CD4-positive, alpha-beta T cell treated with Interferon gamma for 1 hour (primary cell): ENCODE results near the gene HDLBP.

Experiments
- DNase-seq: peaks from one replicate; pipeline ENCODE4 v3.0.0-alpha.2; 2020

The HDLBP gene

GRCh38 chr2:241248897-241249296, 66.6 kb downstream of the HDLBP start:
- DNase-seq = no peak

- no peak for DNase-seq
These were observed 67.2 kb downstream of the HDLBP start for GRCh38 chr2:241248289-241248688.

GRCh38 chr2:241244368-241244767, 71.1 kb downstream of the HDLBP start:
- no peak for DNase-seq

- DNase-seq = no peak
These were observed 73.2 kb downstream of the HDLBP start for GRCh38 chr2:241242306-241242705.

GRCh38 chr2:241241669-241242068, 73.8 kb downstream of the HDLBP start:
- no peak for DNase-seq

GRCh38 chr2:241240320-241241004, 75.0 kb downstream of the HDLBP start:
- no peak for DNase-seq

GRCh38 chr2:241239552-241240202, 75.8 kb downstream of the HDLBP start:
- no peak for DNase-seq

- no peak for DNase-seq
These were observed 76.7 kb downstream of the HDLBP start for GRCh38 chr2:241238693-241239198.

GRCh38 chr2:241237949-241238371, 77.5 kb downstream of the HDLBP start:
- no peak for DNase-seq

GRCh38 chr2:241237047-241237446, 78.4 kb downstream of the HDLBP start:
- no peak for DNase-seq

- DNase-seq = no peak
These were observed 79.4 kb downstream of the HDLBP start for GRCh38 chr2:241235859-241236593.

- DNase-seq = no peak
These were observed 80.3 kb downstream of the HDLBP start for GRCh38 chr2:241234962-241235740.

- DNase-seq = no peak
These were observed 81.2 kb downstream of the HDLBP start for GRCh38 chr2:241234066-241234790.

- no peak for DNase-seq
These were observed 82.5 kb downstream of the HDLBP start for GRCh38 chr2:241232736-241233575.

- DNase-seq = no peak
These were observed 85.0 kb downstream of the HDLBP start for GRCh38 chr2:241230435-241230834.

GRCh38 chr2:241229563-241230401, 85.7 kb downstream of the HDLBP start:
- no peak for DNase-seq

GRCh38 chr2:241228860-241229516, 86.5 kb downstream of the HDLBP start:
- DNase-seq = no peak

GRCh38 chr2:241228081-241228859, 87.2 kb downstream of the HDLBP start:
- DNase-seq = no peak

- DNase-seq = no peak
These were observed 87.9 kb downstream of the HDLBP start for GRCh38 chr2:241227594-241227993.
